CD4-positive, alpha-beta T cell (primary cell): ENCODE results near the gene LAIR1. TPM values are rescaled to one million over a fixed set of nuclear protein-coding genes. Genes with fewer than 3 reads are reported as not detected.

ENCODE experiments used
- ATAC-seq: fragments of 200-7000 bp; cut with Tn5 transposase; one replicate; pipeline ENCODE4 v1.10.0; 2022; ENCODE audit warnings: mild to moderate bottlenecking; ENCODE audit not compliant: poor library complexity
- CTCF ChIA-PET: fragments of 350-600 bp; sonication (Branson Sonifier 250); formaldehyde crosslinking; loops from one replicate; lab custom pipeline; 2021; ENCODE audit warnings: antibody characterized with exemption, inconsistent platforms; lab: Charles Lee
- POLR2A ChIA-PET: fragments of 350-600 bp; sonication (Branson Sonifier 250); formaldehyde crosslinking; loops from one replicate; lab custom pipeline; 2021; ENCODE audit warnings: antibody characterized with exemption, inconsistent platforms; lab: Charles Lee
- DNase-seq, 14 experiments: peaks; one replicate each; pipeline ENCODE4 v3.0.0-alpha.2; 2013 to 2020; ENCODE audit warnings: mixed read lengths in 2 of 14
- H3K27ac ChIP-seq, 2 donors: one replicate each; pipeline versions ENCODE4 v1.5.1 to v1.7.0; 2013; ENCODE audit warnings: low read length in 2 of 2, low read depth in 1 of 2, mild to moderate bottlenecking in 1 of 2
- H3K27me3 ChIP-seq, 2 experiments: 1 replicate in 1 of 2; 2 replicates in 1 of 2; pipeline versions ENCODE4 v1.6.1 to v1.7.0; 2013; ENCODE audit warnings: low read length in 2 of 2, control low read depth in 1 of 2, mild to moderate bottlenecking in 1 of 2, moderate library complexity in 1 of 2; ENCODE audit not compliant: insufficient read depth in 2 of 2, control insufficient read depth in 1 of 2
- H3K36me3 ChIP-seq: one replicate; pipeline ENCODE4 v1.6.1; 2013; ENCODE audit warnings: low read length, control low read depth; ENCODE audit not compliant: insufficient read depth
- H3K4me1 ChIP-seq: one replicate; pipeline ENCODE4 v1.6.1; 2013; ENCODE audit warnings: low read length, control low read depth; ENCODE audit not compliant: insufficient read depth
- H3K4me3 ChIP-seq: one replicate; pipeline ENCODE4 v1.5.1; 2013; ENCODE audit warnings: mild to moderate bottlenecking, low read length, moderate library complexity
- H3K9me3 ChIP-seq, 2 experiments: 1 replicate in 1 of 2; 2 replicates in 1 of 2; pipeline versions ENCODE4 v1.6.1 to v1.7.0; 2013; ENCODE audit warnings: low read length in 2 of 2, mild to moderate bottlenecking in 2 of 2, control low read depth in 1 of 2, moderate library complexity in 1 of 2; ENCODE audit not compliant: control insufficient read depth in 1 of 2, insufficient read depth in 1 of 2
- H3K27ac Mint-ChIP-seq: one replicate; pipeline ENCODE4 v1.8.0; 2020; ENCODE audit warnings: mixed read lengths
- H3K27me3 Mint-ChIP-seq: one replicate; pipeline ENCODE4 v1.8.0; 2021; ENCODE audit warnings: mixed read lengths
- H3K36me3 Mint-ChIP-seq: one replicate; pipeline ENCODE4 v1.8.0; 2021; ENCODE audit warnings: low read depth, mixed read lengths
- H3K4me1 Mint-ChIP-seq: one replicate; pipeline ENCODE4 v1.8.0; 2021; ENCODE audit warnings: low read depth, mixed read lengths
- H3K4me3 Mint-ChIP-seq: one replicate; pipeline ENCODE4 v1.8.0; 2020; ENCODE audit warnings: mild to moderate bottlenecking, mixed read lengths
- H3K9me3 Mint-ChIP-seq: one replicate; pipeline ENCODE4 v1.8.0; 2020; ENCODE audit warnings: mixed read lengths
- intact Hi-C, 2 experiments: fragments of 100-400 bp; cut with DNase I in 1 of 2; cut with micrococcal nuclease in 1 of 2; formaldehyde crosslinking; loops; one replicate each; pipeline versions ENCODE4 v1.15.1 to v1.9.0; 2023 to 2025; cut with DNase I, micrococcal nuclease
- total RNA-seq, 174 experiments: library from RNA in 2 of 174; stranded (reverse) in 2 of 174; gene quantifications; one replicate each; pipeline ENCODE4 v1.2.3 and lab custom pipeline; 2021 to 2026
- TF ChIP-seq, protein P1 (sequence below): fragments of 200-600 bp; IDR thresholded peaks from one replicate; pipeline ENCODE4 v1.8.0; 2022; ENCODE audit warnings: antibody characterized with exemption, mild to moderate bottlenecking

Gene LAIR1
- total RNA-seq, 2 experiments from 2014 or later, result 12.3 to 14.4 TPM

DNA sequence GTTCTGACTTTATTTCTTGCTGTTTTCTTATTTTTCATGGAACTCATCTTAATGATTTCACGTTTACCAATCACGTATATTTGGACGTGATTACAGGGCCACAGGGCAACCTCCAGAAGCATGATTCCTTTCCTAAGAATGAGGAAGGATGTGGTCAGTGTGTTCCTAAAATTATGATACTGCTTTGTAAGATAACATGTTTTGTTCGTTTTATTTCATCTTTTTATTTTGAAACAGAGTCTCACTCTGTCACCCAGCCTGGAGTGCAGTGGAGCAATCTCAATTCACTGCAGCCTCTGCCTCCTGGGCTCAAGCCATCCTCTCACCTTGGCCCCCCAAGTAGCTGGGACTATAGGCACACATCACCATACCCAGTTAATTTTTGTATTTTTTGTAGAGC lies 24.8 kb upstream of the LAIR1 start:
- ChIA-PET POLR2A (interaction anchor here (1.6 to 2.3 kb wide), 4 partner anchors 10 to 62 kb away, joined by 6 to 31 read pairs (median 10); no protein-coding TSS in a partner anchor), CTCF (interaction anchor here (2.1 kb wide), 1 partner anchor 65 kb away, joined by 5 read pairs; no protein-coding TSS in a partner anchor)
- no peaks in the 10 kb centered on the region for H3K27me3 Mint-ChIP-seq
- TF ChIP-seq, protein P1, sequence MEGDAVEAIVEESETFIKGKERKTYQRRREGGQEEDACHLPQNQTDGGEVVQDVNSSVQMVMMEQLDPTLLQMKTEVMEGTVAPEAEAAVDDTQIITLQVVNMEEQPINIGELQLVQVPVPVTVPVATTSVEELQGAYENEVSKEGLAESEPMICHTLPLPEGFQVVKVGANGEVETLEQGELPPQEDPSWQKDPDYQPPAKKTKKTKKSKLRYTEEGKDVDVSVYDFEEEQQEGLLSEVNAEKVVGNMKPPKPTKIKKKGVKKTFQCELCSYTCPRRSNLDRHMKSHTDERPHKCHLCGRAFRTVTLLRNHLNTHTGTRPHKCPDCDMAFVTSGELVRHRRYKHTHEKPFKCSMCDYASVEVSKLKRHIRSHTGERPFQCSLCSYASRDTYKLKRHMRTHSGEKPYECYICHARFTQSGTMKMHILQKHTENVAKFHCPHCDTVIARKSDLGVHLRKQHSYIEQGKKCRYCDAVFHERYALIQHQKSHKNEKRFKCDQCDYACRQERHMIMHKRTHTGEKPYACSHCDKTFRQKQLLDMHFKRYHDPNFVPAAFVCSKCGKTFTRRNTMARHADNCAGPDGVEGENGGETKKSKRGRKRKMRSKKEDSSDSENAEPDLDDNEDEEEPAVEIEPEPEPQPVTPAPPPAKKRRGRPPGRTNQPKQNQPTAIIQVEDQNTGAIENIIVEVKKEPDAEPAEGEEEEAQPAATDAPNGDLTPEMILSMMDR, result no peak
- DNase-seq (no peak), ATAC-seq (no peak)
- H3K36me3 ChIP-seq, result no peaks in the 10 kb centered on the region
- peaks cover 42% of the 10 kb centered on the region for H3K4me1 Mint-ChIP-seq
- intact Hi-C loops, result loop anchor here (2.0 kb wide), 2 partner anchors 25 to 33 kb away; partner anchors contain the start of gene LAIR1 (in 1 of the 2)
- no peak overlapping the region for H3K27ac ChIP-seq
- H3K4me3 ChIP-seq, result no peak overlapping the region
- H3K4me3 Mint-ChIP-seq, result peak overlapping the region; percentile 3
- no peaks in the 10 kb centered on the region for H3K9me3 Mint-ChIP-seq
- no peak overlapping the region for H3K27ac Mint-ChIP-seq
- no peaks in the 10 kb centered on the region for H3K36me3 Mint-ChIP-seq
- H3K9me3 ChIP-seq, result no peaks in the 10 kb centered on the region
- H3K27me3 ChIP-seq, result no peaks in the 10 kb centered on the region
- peaks cover 44% of the 10 kb centered on the region for H3K4me1 ChIP-seq

GRCh38 chr19:54388802-54389139 lies 24.0 kb upstream of the LAIR1 start:
- peak overlapping the region; percentile 3 to 71 for H3K27ac ChIP-seq
- Mint-ChIP-seq H3K4me3 (peak overlapping the region; percentile 92), H3K9me3 (no peaks in the 10 kb centered on the region), H3K27me3 (no peaks in the 10 kb centered on the region), H3K36me3 (no peaks in the 10 kb centered on the region), H3K27ac (peak overlapping the region; percentile 82), H3K4me1 (peaks cover 42% of the 10 kb centered on the region)
- ATAC-seq (peak; percentile 3), DNase-seq (no peak)
- peaks cover 44% of the 10 kb centered on the region for H3K4me1 ChIP-seq
- POLR2A ChIA-PET, result interaction anchor here (0.9 to 2.3 kb wide), 12 partner anchors 9 to 61 kb away, joined by 4 to 31 read pairs (median 8); partner anchors contain the start of genes LAIR1 and LENG8
- H3K4me3 ChIP-seq, result peak overlapping the region; percentile 68
- no peaks in the 10 kb centered on the region for H3K27me3 ChIP-seq
- H3K9me3 ChIP-seq, result no peaks in the 10 kb centered on the region
- CTCF ChIA-PET, result interaction anchor here (0.9 to 2.1 kb wide), 3 partner anchors 17 to 64 kb away, joined by 4 to 6 read pairs (median 5); partner anchors contain the start of gene LAIR1
- H3K36me3 ChIP-seq, result no peaks in the 10 kb centered on the region
- TF ChIP-seq, protein P1, result no peak
- intact Hi-C loops, result loop anchor here (2.0 kb wide), 2 partner anchors 24 to 32 kb away; partner anchors contain the start of gene LAIR1 (in 1 of the 2)

DNA sequence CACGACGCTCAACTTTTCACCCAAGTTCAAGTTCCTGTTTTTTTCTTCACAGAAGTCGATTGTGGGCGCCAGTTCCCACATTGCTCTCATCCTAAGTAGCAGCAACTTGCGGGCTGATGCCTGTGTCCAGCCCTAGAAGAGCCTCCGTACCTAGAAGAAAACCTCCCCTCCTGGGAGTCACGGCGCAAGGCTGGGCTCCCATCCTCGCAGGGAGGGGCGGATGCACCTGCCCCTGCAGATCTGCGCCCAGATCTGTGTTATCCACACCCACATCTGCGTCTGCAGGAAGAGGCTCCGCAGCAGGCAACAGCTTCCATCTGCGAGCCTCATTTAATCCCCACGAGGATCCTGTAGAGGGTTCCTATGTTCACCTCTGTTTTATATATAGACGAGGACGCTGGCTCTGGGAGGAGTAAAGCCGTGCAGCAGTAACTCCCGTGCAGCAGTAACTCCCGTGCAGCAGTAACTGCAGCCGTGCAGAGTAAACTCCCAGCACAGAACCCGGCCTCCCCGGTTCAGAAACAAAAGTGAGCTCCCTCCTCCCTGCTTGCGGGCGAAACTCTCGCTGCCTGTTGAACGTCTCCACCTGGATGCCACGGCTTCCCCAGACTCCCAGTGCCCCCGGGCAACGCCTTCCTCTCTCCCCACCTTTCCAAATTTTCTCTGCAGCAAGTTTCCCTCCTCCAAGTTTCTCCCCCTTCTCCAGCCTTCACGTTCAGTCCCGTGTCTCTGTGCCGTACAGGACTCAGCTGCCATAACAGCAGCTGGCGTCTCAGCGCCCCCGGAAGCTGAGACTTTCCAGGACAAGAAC lies 23.5 kb upstream of the LAIR1 start:
- DNase-seq (peak in 12 of 14 experiments; percentile 7 to 68 (median 44)), ATAC-seq (peak; percentile 75)
- peak overlapping the region; percentile 68 for H3K4me3 ChIP-seq
- Mint-ChIP-seq H3K27ac (peak overlapping the region; percentile 82), H3K9me3 (no peaks in the 10 kb centered on the region), H3K27me3 (no peaks in the 10 kb centered on the region), H3K36me3 (no peaks in the 10 kb centered on the region), H3K4me3 (peak overlapping the region; percentile 92), H3K4me1 (peaks cover 45% of the 10 kb centered on the region)
- intact Hi-C loops, result loop anchor here (2.0 kb wide), 2 partner anchors 23 to 31 kb away; partner anchors contain the start of gene LAIR1 (in 1 of the 2)
- no peaks in the 10 kb centered on the region for H3K36me3 ChIP-seq
- ChIA-PET CTCF (interaction anchor here (0.9 to 2.1 kb wide), 3 partner anchors 16 to 64 kb away, joined by 4 to 6 read pairs (median 5); partner anchors contain the start of gene LAIR1), POLR2A (interaction anchor here (0.9 to 2.3 kb wide), 12 partner anchors 9 to 61 kb away, joined by 4 to 31 read pairs (median 8); partner anchors contain the start of genes LAIR1 and LENG8)
- TF ChIP-seq, protein P1, result no peak
- H3K4me1 ChIP-seq, result peaks cover 46% of the 10 kb centered on the region
- H3K9me3 ChIP-seq, result no peaks in the 10 kb centered on the region
- peak overlapping the region; percentile 3 to 71 for H3K27ac ChIP-seq
- H3K27me3 ChIP-seq, result no peaks in the 10 kb centered on the region
